ENCODE data around the gene PLCB4. TPM values are rescaled to one million over a fixed set of nuclear protein-coding genes. Genes with fewer than 3 reads are reported as not detected.

PLCB4 gene
- polyA plus RNA-seq, 1 donor (not counting 4 experiments of a cell fraction or from before 2014, with no cell fraction given): 4.1 TPM

DNA sequence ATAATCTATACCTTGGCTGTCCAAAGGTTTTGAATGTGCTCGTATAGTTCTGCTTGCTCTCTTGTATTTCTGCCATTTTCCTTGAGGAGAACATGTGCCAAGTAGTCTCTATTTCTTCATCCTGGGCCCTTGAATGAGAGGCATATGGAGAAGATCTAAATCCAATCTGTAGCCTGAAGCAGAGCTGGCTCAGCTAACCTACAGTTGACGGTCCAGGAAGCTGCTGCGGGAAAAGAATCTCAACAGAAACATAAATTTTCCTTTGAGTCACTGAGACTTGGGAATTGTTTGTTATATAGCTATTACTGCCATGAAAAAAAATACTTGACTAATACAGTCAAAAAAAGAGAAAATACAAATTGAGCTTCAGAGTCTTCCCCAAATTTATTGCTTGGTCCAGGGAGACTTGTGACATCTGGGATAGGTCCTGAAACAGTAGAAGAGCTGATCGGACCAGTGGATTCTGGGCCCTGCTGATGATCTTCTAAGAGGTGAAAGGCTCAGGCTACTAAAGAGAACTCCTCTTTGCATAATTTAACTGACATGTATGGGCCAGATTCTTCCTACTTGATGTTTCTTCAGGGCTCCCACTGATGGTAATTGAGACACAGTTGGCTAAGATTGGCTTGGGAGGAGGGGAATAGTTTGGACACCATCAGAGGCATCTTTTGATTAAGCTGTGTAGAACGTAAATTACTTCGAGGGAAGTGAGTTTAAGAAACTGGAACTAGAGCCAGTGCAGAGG lies 29.9 kb upstream of the PLCB4 start:
- FAIRE-seq (no peak), DNase-seq (ENCODE audit: low read depth, low spot score) (no peak)
- Histone ChIP-seq H3K4me1 (ENCODE audit: control insufficient read depth, extremely low read depth, insufficient read depth, low read length) (peaks cover 2% of the 10 kb centered on the region), H3K27ac (ENCODE audit: control insufficient read depth, insufficient read depth, low read length) (no peak overlapping the region), H3K27me3 (ENCODE audit: control insufficient read depth, extremely low read depth, insufficient read depth, low read length) (no peaks in the 10 kb centered on the region), H3K4me3 (ENCODE audit: control insufficient read depth in 2 of 3, extremely low read depth in 1 of 3, insufficient read depth in 2 of 3, low read depth in 1 of 3, low read length in 3 of 3) (no peak overlapping the region), H2AFZ (ENCODE audit: control insufficient read depth, low read length) (no peak overlapping the region), H3K9me1 (ENCODE audit: control insufficient read depth, extremely low read depth, insufficient read depth, low read length) (no peaks in the 10 kb centered on the region), H3K9ac (ENCODE audit: control insufficient read depth, extremely low read depth, insufficient read depth, low read length) (no peak overlapping the region), H3K9me3 (ENCODE audit: control insufficient read depth, low read depth, low read length) (no peaks in the 10 kb centered on the region), H3K36me3 (ENCODE audit: control insufficient read depth in 2 of 2, extremely low read depth in 1 of 2, insufficient read depth in 2 of 2, low read length in 2 of 2) (no peaks in the 10 kb centered on the region), H3K4me2 (ENCODE audit: control insufficient read depth, extremely low read depth, insufficient read depth, low read depth, low read length) (no peak overlapping the region), H4K20me1 (ENCODE audit: control insufficient read depth, extremely low read depth, insufficient read depth, low read length) (no peaks in the 10 kb centered on the region), H3K79me2 (ENCODE audit: control insufficient read depth, insufficient read depth, low read length) (no peaks in the 10 kb centered on the region)
- TF ChIP-seq EZH2 (IDR thresholded peaks at IDR 0.05; ENCODE audit: low read length): no peak
- TF ChIP-seq, protein P1, sequence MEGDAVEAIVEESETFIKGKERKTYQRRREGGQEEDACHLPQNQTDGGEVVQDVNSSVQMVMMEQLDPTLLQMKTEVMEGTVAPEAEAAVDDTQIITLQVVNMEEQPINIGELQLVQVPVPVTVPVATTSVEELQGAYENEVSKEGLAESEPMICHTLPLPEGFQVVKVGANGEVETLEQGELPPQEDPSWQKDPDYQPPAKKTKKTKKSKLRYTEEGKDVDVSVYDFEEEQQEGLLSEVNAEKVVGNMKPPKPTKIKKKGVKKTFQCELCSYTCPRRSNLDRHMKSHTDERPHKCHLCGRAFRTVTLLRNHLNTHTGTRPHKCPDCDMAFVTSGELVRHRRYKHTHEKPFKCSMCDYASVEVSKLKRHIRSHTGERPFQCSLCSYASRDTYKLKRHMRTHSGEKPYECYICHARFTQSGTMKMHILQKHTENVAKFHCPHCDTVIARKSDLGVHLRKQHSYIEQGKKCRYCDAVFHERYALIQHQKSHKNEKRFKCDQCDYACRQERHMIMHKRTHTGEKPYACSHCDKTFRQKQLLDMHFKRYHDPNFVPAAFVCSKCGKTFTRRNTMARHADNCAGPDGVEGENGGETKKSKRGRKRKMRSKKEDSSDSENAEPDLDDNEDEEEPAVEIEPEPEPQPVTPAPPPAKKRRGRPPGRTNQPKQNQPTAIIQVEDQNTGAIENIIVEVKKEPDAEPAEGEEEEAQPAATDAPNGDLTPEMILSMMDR (optimal IDR thresholded peaks at IDR 0.05 in 1 of 3, IDR thresholded peaks at IDR 0.05 in 1 of 3, conservative IDR thresholded peaks at IDR 0.05 in 1 of 3; ENCODE audit: extremely low read depth in 1 of 3, insufficient read depth in 2 of 3, low read length in 3 of 3): no peak
- dilution Hi-C loops (cut with MboI; ENCODE audit: extremely low pct_ligation_motif_present, low sequenced_read_pairs): no loop called here

DNA sequence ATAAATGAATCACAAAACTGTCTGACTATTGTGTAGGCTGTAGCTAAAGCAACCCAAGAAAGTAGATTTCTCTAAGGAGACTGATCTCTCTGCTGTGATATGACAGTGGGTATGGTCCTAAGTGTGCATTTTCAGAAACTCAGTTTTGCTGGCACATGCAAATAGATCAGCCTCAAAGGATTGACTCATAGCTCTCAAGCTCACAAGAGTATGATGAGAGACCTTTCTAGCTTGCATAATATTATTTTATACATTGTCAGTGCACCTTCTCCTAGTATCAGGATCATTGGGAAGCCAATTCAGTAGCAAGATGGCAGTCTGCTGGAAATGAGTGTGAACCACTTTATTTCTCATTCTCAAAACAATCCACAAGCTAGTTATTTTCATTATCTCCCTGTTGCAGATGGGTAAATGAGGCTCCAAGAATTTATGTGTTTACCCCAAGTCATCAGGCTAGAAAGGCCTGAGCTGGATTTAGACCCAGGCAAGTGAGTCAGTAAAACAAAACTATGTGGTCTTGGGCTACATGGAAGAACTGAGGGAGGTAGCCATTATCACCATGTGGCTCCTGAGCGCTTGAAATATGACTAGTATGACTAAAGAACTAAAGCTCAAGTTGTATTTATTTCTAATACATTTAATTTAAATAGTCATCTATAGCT lies 27.9 kb upstream of the PLCB4 start:
- Histone ChIP-seq H3K36me3 (ENCODE audit: control insufficient read depth in 2 of 2, extremely low read depth in 1 of 2, insufficient read depth in 2 of 2, low read length in 2 of 2) (no peaks in the 10 kb centered on the region), H3K4me3 (ENCODE audit: control insufficient read depth in 2 of 3, extremely low read depth in 1 of 3, insufficient read depth in 2 of 3, low read depth in 1 of 3, low read length in 3 of 3) (no peak overlapping the region), H3K79me2 (ENCODE audit: control insufficient read depth, insufficient read depth, low read length) (no peaks in the 10 kb centered on the region), H3K4me2 (ENCODE audit: control insufficient read depth, extremely low read depth, insufficient read depth, low read depth, low read length) (no peak overlapping the region), H3K27ac (ENCODE audit: control insufficient read depth, insufficient read depth, low read length) (no peak overlapping the region), H3K9me1 (ENCODE audit: control insufficient read depth, extremely low read depth, insufficient read depth, low read length) (no peaks in the 10 kb centered on the region), H2AFZ (ENCODE audit: control insufficient read depth, low read length) (no peak overlapping the region), H3K27me3 (ENCODE audit: control insufficient read depth, extremely low read depth, insufficient read depth, low read length) (no peaks in the 10 kb centered on the region), H4K20me1 (ENCODE audit: control insufficient read depth, extremely low read depth, insufficient read depth, low read length) (no peaks in the 10 kb centered on the region), H3K9me3 (ENCODE audit: control insufficient read depth, low read depth, low read length) (no peaks in the 10 kb centered on the region), H3K4me1 (ENCODE audit: control insufficient read depth, extremely low read depth, insufficient read depth, low read length) (peaks cover 2% of the 10 kb centered on the region), H3K9ac (ENCODE audit: control insufficient read depth, extremely low read depth, insufficient read depth, low read length) (no peak overlapping the region)
- no peak for TF ChIP-seq EZH2 (IDR thresholded peaks at IDR 0.05; ENCODE audit: low read length)
- TF ChIP-seq, protein P1 (optimal IDR thresholded peaks at IDR 0.05 in 1 of 3, IDR thresholded peaks at IDR 0.05 in 1 of 3, conservative IDR thresholded peaks at IDR 0.05 in 1 of 3; ENCODE audit: extremely low read depth in 1 of 3, insufficient read depth in 2 of 3, low read length in 3 of 3): no peak
- dilution Hi-C loops (cut with MboI; ENCODE audit: extremely low pct_ligation_motif_present, low sequenced_read_pairs): no loop called here
- FAIRE-seq: no peak
- DNase-seq (ENCODE audit: low read depth, low spot score): no peak
